GM19328 (cell line): ENCODE measurements around the gene ZNF217.
"Not testable (repeated sequence)": the region's sequence is repeated elsewhere in the genome, so short reads cannot be mapped to it uniquely, and the experiment has no call there.

ENCODE experiments used
- ATAC-seq: cut with Tn5 transposase; IDR thresholded peaks from one replicate; pipeline ENCODE4 v1.9.1; 2021; ENCODE audit warnings: mild to moderate bottlenecking, moderate library complexity; ENCODE audit not compliant: unreplicated experiment

Gene ZNF217

DNA sequence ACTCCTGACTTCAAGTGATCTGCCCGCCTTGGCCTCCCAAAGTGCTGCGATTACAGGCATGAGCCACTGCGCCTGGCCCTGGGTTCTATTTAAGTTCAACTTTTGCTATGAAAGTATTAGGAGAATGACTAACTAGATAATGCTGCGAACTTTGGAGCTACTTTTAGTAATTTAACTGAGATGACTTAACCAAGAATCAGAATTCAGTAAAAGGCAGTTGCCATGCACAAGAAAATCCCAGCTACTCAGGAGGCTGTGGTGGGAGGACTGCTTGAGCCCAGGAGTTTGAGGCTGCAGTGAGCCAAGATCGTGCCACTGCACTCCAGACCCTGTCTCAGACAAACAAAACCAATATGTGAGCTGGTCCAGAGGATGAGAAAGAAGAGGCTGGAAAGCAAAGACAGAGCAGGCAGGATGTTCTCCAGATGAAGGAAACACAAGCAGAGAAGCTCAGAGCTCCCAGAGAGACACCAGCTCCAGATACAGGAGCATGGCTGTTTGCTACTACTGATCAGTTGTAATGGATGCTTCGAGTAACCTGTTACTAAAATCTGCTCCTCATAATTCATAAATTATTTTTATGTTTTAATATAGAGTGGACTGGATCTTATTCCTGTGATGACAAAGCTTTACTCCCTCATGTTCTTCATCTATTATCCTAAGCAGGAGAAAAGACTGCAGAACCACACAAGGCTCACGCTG lies 23.9 kb downstream of the ZNF217 start:
- ATAC-seq = no peak

DNA sequence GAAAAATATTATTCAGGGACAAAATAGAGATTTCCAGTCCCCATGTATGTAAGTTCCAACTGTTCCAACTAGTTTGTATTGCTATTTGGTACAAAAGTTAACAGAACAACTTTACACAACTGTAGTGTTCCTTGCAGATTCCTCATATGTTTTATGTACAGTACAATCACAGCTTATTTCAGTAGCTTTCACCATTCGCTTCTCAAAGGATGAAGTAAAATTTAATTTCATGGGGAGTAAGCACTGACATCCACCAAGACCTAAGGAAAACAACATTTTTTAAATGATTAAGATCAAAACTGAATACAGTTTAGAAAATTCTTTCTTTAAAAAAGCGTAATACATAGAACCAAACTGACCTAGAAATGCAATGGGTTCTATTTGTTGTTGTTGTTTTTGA lies 24.6 kb downstream of the ZNF217 start:
- ATAC-seq = no peak

- ATAC-seq = no peak
Measured at GRCh38 chr20:53568351-53568750, 25.3 kb downstream of the ZNF217 start.

- ATAC-seq = no peak
Measured at GRCh38 chr20:53567379-53567917, 26.2 kb downstream of the ZNF217 start.

GRCh38 chr20:53566623-53567022 lies 27.0 kb downstream of the ZNF217 start:
- ATAC-seq = not testable (repeated sequence)

DNA sequence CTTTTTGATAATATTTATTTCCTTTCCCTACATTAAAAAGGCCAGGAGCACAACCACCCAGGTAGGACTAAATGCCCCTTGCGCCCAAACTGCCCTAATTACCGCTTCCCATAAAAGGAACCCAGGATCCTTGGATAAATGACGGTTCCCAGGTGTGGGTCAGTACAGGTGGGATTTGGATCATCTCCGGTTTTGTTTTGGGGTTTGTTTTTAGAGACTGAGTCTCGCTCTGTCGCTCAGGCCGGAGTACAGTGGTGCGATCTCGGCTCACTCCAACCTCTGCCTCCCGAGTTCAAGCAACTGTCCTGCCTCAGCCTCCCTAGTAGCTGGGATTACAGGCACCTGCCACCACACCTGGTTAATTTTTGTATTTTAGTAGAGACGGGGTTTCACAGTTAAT lies 28.4 kb downstream of the ZNF217 start:
- no peak for ATAC-seq

- not testable (repeated sequence) for ATAC-seq
Measured at GRCh38 chr20:53562104-53562764, 31.4 kb downstream of the ZNF217 start.

DNA sequence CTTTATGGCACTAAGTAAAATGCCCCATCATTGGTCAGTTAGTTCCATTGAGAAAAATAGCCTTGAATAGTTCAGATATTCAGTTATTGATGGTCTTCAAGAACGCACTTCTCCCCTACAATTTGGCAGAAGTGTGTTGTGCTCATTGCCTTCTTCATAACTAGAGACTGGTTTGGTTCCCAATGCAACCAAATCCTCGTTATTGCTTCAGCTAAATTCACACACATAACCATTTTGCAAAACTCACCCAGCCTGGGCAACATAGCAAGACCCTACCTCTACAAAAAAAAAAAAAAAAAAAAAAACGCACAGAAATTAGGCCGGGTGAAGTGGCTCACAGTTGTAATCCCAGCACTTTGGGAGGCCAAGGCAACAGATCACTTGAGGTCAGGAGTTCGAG lies 32.1 kb downstream of the ZNF217 start:
- no peak for ATAC-seq

GRCh38 chr20:53559816-53560215 lies 33.8 kb downstream of the ZNF217 start:
- no peak for ATAC-seq

DNA sequence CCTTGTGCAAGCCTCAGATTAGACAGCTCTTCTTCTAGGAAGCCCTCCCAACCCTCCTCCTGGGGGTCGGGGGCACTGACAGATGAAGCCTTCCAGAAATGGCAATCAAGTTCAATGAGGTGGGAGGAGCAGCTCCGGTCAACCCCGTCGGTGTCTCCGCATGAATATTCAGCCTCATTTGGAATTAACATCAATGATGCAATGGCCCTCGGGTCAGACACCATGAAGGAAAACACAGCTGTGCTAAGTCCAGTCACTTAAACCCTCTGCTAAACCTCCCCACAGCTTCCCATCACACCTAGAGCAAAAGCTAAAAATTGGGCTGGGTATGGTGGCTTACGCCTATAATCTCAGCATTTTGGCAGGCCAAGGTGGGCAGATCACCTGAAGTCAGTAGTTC lies 36.5 kb downstream of the ZNF217 start:
- no peak for ATAC-seq

GRCh38 chr20:53556267-53556897 lies 37.3 kb downstream of the ZNF217 start:
- ATAC-seq = no peak

DNA sequence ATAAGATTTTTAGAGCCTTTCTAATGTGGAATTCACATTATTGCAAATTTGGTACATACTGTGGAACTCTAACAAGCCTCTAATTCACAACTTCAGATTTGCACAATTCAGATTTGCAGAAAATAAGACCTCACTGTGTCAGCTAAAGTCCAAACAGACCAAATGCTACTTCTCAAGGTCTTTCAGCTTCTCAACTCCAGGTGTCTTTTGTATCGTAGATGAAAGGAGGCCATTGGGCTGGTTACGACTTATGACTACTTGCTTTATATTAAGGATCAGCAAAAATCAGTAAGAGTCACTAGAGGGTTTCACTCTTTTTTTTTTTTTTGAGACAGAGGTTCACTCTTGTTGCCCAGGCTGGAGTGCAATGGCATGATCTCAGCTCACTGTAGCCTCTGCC lies 37.8 kb downstream of the ZNF217 start:
- no peak for ATAC-seq

- ATAC-seq = no peak
Measured at GRCh38 chr20:53555081-53555480, 38.6 kb downstream of the ZNF217 start.

- not testable (repeated sequence) for ATAC-seq
Measured at GRCh38 chr20:53552572-53552893, 41.1 kb downstream of the ZNF217 start.

DNA sequence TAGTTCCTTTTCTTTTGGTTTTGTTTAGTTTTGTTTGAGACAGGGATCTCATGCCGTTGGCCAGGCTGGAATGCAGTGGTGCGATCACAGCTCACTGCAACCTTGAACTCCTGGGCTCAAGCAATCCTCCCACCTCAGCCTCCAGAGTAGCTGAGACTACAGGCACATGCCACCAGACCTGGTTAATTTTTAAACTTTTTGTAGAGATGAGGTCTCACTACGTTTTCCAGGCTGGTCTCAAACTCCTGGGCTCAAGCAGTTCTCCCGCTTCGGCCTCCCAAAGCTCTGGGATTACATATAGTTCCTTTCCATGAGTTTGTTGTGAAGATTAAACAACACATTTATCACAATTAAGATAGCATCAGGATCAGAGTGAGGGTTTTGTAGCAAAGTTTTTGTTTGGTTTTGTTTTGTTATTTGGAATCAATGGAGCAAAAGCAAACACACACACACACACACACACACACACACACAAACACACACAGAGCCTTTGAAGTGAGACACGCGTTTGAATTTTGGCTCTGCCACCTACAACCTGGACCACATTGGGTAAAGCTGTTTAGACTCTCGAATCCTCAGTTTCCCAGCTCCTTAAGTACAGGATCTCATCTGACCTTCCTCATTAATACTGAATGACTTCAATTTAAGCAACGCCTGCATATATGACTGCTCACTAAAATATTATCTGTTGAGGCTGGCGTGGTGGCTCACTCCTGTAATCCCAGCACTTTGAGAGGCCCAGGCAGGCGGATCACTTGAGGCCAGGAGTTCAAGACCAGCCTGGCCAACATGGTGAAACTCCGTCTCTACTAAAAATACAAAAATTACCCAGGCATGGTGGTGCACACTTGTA lies 41.7 kb downstream of the ZNF217 start:
- ATAC-seq = not testable (repeated sequence)

DNA sequence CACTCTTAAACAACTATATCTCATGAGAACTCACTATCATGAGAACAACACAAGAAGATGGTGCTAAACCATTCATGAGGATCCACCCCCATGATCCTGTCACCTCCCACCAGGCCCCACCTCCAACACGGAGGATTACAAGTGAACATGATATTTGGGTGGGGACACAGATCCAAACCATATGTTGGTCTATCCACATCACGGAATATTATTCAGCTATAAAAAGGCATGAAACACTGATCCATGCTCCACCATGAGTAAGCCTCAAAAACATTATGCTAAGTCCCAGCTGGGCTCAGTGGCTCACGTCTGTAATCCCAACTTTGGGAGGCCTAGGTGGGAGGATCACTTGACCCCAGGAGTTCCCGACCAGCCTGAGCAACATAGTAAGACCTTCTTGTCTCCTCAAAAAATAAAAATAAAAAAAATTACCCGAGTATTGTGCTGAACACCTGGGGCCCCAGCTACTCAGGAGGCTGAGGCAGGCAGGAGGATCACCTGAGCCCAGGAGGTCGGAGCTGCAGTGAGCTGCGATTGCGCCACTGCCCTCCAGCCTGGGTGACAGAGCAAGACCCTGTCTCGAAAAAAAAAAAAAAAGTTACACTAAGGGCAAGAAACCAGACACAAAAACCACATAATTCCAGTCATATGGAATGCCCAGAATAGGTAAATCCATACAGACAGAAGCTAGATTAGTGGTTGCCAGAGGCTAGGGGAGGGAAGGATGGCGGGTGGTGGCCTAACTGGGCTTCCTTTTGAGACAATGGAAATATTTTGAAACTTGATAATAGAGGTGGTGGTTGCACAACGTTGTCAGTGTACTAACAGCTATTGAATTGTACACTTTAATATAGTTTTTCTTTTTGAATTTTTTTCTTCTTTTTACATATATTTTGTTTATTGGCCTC lies 43.1 kb downstream of the ZNF217 start:
- ATAC-seq = no peak

DNA sequence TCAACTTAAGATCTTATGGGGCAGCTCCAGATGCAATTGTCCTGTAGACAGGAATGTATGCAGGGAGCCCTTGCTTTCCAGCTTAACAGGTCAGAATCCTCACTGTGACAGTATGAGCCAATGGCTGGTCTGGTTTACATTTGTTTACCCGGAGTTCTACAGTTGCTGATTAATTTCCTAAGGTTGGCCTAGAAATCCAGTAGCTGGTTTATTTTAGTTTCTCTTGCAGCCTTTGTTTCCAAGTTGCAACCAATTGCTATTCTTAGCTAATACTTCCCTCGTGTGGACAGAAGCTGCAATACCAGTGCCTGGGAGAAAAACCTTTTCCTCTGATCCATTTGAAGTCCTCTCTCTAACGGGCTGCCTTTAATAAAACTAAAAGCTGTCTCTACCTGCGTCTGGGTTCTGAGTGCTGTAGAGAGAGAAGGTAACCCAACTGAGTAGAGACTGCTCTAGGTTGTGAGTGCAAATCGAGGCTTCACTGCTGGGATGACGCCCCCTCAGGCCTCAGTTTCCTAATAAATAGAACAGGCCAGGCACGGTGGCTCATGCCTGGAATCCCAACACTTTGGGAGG lies 45.9 kb downstream of the ZNF217 start:
- ATAC-seq = no peak

DNA sequence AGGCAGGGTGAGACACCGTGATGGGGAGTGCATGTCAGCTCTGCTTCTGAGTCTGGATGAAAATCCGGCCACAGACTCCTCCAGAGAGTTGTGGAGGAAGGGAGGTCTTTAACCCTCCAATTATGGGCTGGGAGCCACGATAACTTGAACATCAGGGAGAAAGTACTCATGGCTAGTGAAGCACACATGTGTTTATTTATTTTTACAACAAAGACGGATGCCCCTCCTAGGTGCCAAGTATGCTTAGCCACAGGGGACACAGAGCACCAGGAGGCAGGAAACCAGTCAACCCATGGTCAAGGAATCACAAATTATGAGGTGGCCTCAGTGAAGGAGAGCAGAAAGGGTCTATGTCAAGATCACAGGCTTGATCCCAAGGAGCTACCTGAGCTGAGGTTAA lies 54.1 kb downstream of the ZNF217 start:
- no peak for ATAC-seq

- ATAC-seq = not testable (repeated sequence)
Measured at GRCh38 chr20:53536382-53536781, 57.3 kb downstream of the ZNF217 start.

DNA sequence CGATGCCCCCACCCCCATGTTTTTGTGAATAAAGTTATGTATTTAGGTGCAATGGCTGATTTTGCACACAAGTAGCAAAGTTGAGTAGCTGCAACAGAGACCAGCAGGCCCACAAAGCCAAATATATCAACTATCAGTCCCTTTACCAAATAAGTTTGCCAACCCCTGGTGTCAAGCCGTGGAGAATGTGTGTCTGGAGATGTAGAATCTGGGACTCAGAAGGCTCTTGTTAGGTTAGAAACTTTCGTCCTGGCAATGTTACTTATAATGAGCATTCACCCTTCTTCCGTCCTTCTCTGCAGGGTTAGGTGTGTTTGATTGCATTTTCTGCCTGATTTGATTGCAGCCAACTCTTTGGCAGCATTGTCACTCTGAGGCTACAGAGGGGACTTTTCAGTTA lies 57.8 kb downstream of the ZNF217 start:
- no peak for ATAC-seq
